WTC11 (cell line): Measurements from ENCODE around the gene GLT8D2.

Source experiments
- NR2C2 ChIP-seq: sonication (generic); formaldehyde crosslinking; IDR thresholded peaks from 2 replicates; pipeline ENCODE4 v1.8.0; 2022; ENCODE audit warnings: mild to moderate bottlenecking, missing genetic modification reagents
- USF2 ChIP-seq: sonication (generic); formaldehyde crosslinking; IDR thresholded peaks from 2 replicates; pipeline ENCODE4 v1.8.1; 2023; ENCODE audit warnings: mild to moderate bottlenecking, missing genetic modification reagents, moderate library complexity

GRCh38 chr12:103997286-103997900 is 52.6 kb downstream of the GLT8D2 start:
- TF ChIP-seq USF2 (CRISPR knock-in tag) (no peak), NR2C2 (CRISPR knock-in tag) (no peak)
